HepG2 (cell line): ENCODE data around the gene PCSK7. TPM values are rescaled to one million over a fixed set of nuclear protein-coding genes. Genes with fewer than 3 reads are reported as not detected.
A peak's percentile ranks its signal among the peaks of the same experiment; 100 is the strongest.

Experiments used
- ATAC-seq: fragments of 200-7000 bp; cut with Tn5 transposase; 3 replicates; pipeline ENCODE4 v1.9.1; 2020; ENCODE audit warnings: mild to moderate bottlenecking, moderate library complexity
- BruUV-seq: library from RNA; stranded (reverse); fragments of 400-500 nt; replicated peaks from 2 replicates; lab custom pipeline; 2021; lab: Mats Ljungman, UMichigan
- CTCF ChIA-PET: fragments of 300-600 bp; formaldehyde crosslinking; extraction: SDS; loops from one replicate; lab custom pipeline; 2021; ENCODE audit warnings: low total read pairs, inconsistent platforms, low intra/inter-chr PET ratio; lab: Yijun Ruan, JAX
- POLR2A ChIA-PET: fragments of 350-600 bp; sonication (Branson Sonifier 250); formaldehyde crosslinking; loops from one replicate; lab custom pipeline; 2020; ENCODE audit warnings: antibody characterized with exemption, inconsistent platforms; lab: Yijun Ruan, JAX
- DNase-seq: peaks from one replicate; pipeline ENCODE4 v3.0.0-alpha.2; 2015; ENCODE audit warnings: low spot score
- FAIRE-seq: peaks from 3 replicates; lab custom pipeline; 2011; peaks lifted over from hg19 to GRCh38; lab: Jason Lieb, UNC
- H2AFZ ChIP-seq: one replicate; pipeline ENCODE4 v1.6.1; 2011; ENCODE audit warnings: low read length, inconsistent platforms
- H3K27ac ChIP-seq: fragments of 300-600 bp; 3 replicates; pipeline ENCODE4 v1.8.0; 2011; ENCODE audit warnings: mixed run types, mild to moderate bottlenecking, mixed read lengths, low read length, inconsistent platforms; ENCODE audit not compliant: insufficient read depth; ENCODE audit errors: extremely low read length
- H3K27me3 ChIP-seq, 2 experiments: fragments of 200-600 bp in 1 of 2; 2 replicates in 1 of 2; 3 replicates in 1 of 2; pipeline versions ENCODE4 v1.6.0 to v1.8.0; 2011; ENCODE audit warnings: low read length in 2 of 2, mild to moderate bottlenecking in 2 of 2, moderate library complexity in 2 of 2, inconsistent platforms in 1 of 2; ENCODE audit not compliant: insufficient read depth in 2 of 2, control insufficient read depth in 1 of 2
- H3K36me3 ChIP-seq, 2 experiments: fragments of 200-600 bp in 1 of 2; replicated peaks in 1 of 2; 2 replicates in 1 of 2; 3 replicates in 1 of 2; pipeline versions ENCODE4 v1.5.1 to v1.8.0; 2011; ENCODE audit warnings: low read length in 2 of 2, inconsistent platforms in 1 of 2; ENCODE audit not compliant: insufficient read depth in 2 of 2, control insufficient read depth in 1 of 2
- H3K4me1 ChIP-seq: 2 replicates; pipeline ENCODE4 v1.5.1; 2012; ENCODE audit warnings: low read length, inconsistent platforms; ENCODE audit not compliant: insufficient read depth
- H3K4me2 ChIP-seq: 2 replicates; pipeline ENCODE4 v1.6.0; 2011; ENCODE audit warnings: low read depth, low read length, inconsistent platforms
- H3K4me3 ChIP-seq, 3 experiments: fragments of 200-600 bp in 1 of 3; sonication (generic), shearing (Covaris generic) in 1 of 3; replicated peaks in 1 of 3; 2 replicates each; pipeline ENCODE4 v1.5.1; 2011 to 2016; ENCODE audit warnings: low read length in 3 of 3, inconsistent platforms in 2 of 3, low read depth in 2 of 3, mild to moderate bottlenecking in 2 of 3, control low read depth in 1 of 3, mixed read lengths in 1 of 3; ENCODE audit not compliant: insufficient read depth in 1 of 3
- H3K79me2 ChIP-seq: one replicate; pipeline ENCODE4 v1.6.1; 2011; ENCODE audit warnings: low read length, inconsistent platforms; ENCODE audit not compliant: insufficient read depth
- H3K9ac ChIP-seq: 2 replicates; pipeline ENCODE4 v1.6.0; 2011; ENCODE audit warnings: mild to moderate bottlenecking, low read depth, low read length, inconsistent platforms; ENCODE audit not compliant: insufficient read depth
- H3K9me3 ChIP-seq: 2 replicates; pipeline ENCODE4 v1.5.1; 2012; ENCODE audit warnings: mild to moderate bottlenecking, low read length
- H4K20me1 ChIP-seq: 2 replicates; pipeline ENCODE4 v1.6.0; 2011; ENCODE audit warnings: inconsistent platforms, mild to moderate bottlenecking, low read length, moderate library complexity; ENCODE audit not compliant: insufficient read depth
- FOXP1 ChIP-seq, 2 experiments: fragments of 450-650 bp in 1 of 2; IDR thresholded peaks; 2 replicates each; pipeline ENCODE4 v1.6.1; 2017 to 2018; ENCODE audit warnings: antibody characterized with exemption in 1 of 2
- ZFP41 ChIP-seq: sonication (generic); formaldehyde crosslinking; IDR thresholded peaks from 2 replicates; pipeline ENCODE4 v1.4.0; 2020; ENCODE audit warnings: mild to moderate bottlenecking, missing genetic modification reagents, borderline replicate concordance
- ZNF20 ChIP-seq: sonication (generic); formaldehyde crosslinking; IDR thresholded peaks from 2 replicates; pipeline ENCODE4 v1.4.0; 2020; ENCODE audit warnings: mild to moderate bottlenecking, moderate library complexity, missing genetic modification reagents
- WGBS: methylation state at CpG from one replicate; pipeline ENCODE4 v1.1.6; 2017; ENCODE audit warnings: low lambda C conversion rate; 5-methylcytosine and 5-hydroxymethylcytosine counted together
- in situ Hi-C: cut with HindIII; loops from 2 replicates; pipeline ENCODE4 v1.10.0; 2017; ENCODE audit warnings: low pct_unique_long_range_greater_than_20kb; ENCODE audit not compliant: extremely low pct_ligation_motif_present
- intact Hi-C: fragments of 100-400 bp; cut with micrococcal nuclease; formaldehyde crosslinking; loops from one replicate; pipeline ENCODE4 v1.10.0; 2022; ENCODE audit not compliant: unreplicated experiment
- polyA plus RNA-seq, 8 experiments: library from polyadenylated mRNA; depleted of rRNA in 3 of 8; stranded (reverse) in 7 of 8; unstranded in 1 of 8; fragments of >200 nt; fragmentation: Illumina TruSeq in 4 of 8; extraction: Trizol in 4 of 8; gene quantifications; 2 replicates each; pipeline versions ENCODE4 v1.2.1 to v1.2.3, GENCODE V29; 2011 to 2016; ENCODE audit warnings: low read depth in 4 of 8, missing spikeins in 1 of 8, mixed read lengths in 1 of 8; ENCODE audit not compliant: insufficient read depth in 1 of 8
- total RNA-seq, 5 experiments: library from RNA; depleted of rRNA; stranded (reverse); fragments of >200 nt; fragmentation: Illumina TruSeq; extraction: Trizol; gene quantifications; 2 replicates each; pipeline ENCODE4 v1.2.3, GENCODE V29; 2016; ENCODE audit warnings: low read depth in 1 of 5
- TF ChIP-seq, protein P1 (sequence below): sonication (generic); formaldehyde crosslinking; IDR thresholded peaks from 2 replicates; pipeline ENCODE4 v1.4.0; 2020; ENCODE audit warnings: missing genetic modification reagents, mild to moderate bottlenecking, borderline replicate concordance

The PCSK7 gene
- total and polyA plus RNA-seq, 2 of the 13 experiments (the other 11 are each of a cell fraction or from before 2014, with no cell fraction given), result 13.4 to 13.8 TPM

DNA sequence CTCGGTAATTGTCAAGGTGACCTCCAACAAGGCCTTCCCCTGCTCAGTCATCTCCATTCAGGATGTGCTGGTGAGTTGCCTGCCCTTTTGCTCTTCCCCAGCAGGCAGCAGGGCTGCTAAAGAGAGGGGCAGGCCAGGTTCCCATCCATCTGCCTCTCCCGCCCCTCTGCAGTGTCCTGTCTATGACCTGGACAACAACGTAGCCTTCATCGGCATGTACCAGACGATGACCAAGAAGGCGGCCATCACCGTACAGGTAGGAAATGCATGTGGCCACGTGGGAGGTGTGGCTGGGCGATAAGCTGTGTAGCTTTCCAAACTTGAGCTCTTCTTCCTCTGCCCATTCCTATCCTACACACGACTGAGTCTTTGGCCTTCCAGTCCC is 49.3 kb downstream of the PCSK7 start (continued):
- TF ChIP-seq ZFP41, result no peak

- H4K20me1 ChIP-seq, result no peaks in the 10 kb centered on the region; the same call in 1 of the 2 replicates
- DNase-seq (no peak), FAIRE-seq (no peak), ATAC-seq (no peak)
- CTCF ChIA-PET, result interaction anchor here (1.3 to 1.9 kb wide), 3 partner anchors 45 to 50 kb away, joined by 3 to 32 read pairs (median 7); partner anchors contain the start of genes PCSK7 and RNF214
- peaks cover 41% of the 10 kb centered on the region for H3K4me1 ChIP-seq
- H3K27me3 ChIP-seq, result no peaks in the 10 kb centered on the region; a peak in 1 of 5 replicates
- H2AFZ ChIP-seq, result no peak overlapping the region
- WGBS, result 97% methylated on average over 13 of the region's 22 CpGs
- BruUV-seq, result no TSS peak
- TF ChIP-seq FOXP1 (IDR thresholded peaks at IDR 0.05) (no peak), FOXP1 (CRISPR knock-in tag; IDR thresholded peaks at IDR 0.05) (no peak), ZNF20 (CRISPR knock-in tag) (no peak)
- TF ChIP-seq, protein P1, sequence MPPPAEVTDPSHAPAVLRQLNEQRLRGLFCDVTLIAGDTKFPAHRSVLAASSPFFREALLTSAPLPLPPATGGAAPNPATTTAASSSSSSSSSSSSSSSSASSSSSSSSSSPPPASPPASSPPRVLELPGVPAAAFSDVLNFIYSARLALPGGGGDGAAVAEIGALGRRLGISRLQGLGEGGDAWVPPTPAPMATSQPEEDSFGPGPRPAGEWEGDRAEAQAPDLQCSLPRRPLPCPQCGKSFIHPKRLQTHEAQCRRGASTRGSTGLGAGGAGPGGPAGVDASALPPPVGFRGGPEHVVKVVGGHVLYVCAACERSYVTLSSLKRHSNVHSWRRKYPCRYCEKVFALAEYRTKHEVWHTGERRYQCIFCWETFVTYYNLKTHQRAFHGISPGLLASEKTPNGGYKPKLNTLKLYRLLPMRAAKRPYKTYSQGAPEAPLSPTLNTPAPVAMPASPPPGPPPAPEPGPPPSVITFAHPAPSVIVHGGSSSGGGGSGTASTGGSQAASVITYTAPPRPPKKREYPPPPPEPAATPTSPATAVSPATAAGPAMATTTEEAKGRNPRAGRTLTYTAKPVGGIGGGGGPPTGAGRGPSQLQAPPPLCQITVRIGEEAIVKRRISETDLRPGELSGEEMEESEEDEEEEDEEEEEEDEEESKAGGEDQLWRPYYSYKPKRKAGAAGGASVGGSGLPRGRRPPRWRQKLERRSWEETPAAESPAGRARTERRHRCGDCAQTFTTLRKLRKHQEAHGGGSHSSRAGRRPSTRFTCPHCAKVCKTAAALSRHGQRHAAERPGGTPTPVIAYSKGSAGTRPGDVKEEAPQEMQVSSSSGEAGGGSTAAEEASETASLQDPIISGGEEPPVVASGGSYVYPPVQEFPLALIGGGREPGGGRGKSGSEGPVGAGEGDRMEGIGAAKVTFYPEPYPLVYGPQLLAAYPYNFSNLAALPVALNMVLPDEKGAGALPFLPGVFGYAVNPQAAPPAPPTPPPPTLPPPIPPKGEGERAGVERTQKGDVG (CRISPR knock-in tag), result 0 out of 2 replicates have a peak, but pooled peaks have one; percentile 8
- no peak overlapping the region for H3K27ac ChIP-seq
- in situ Hi-C loops, result loop anchor here (5.0 kb wide), 1 partner anchor 40 kb away; no protein-coding TSS in a partner anchor
- peaks cover 6% of the 10 kb centered on the region for H3K79me2 ChIP-seq
- H3K4me2 ChIP-seq, result no peak overlapping the region; the same call in 1 of the 2 replicates
- H3K36me3 ChIP-seq, result peaks cover 3 to 12% of the 10 kb centered on the region in 2 experiments; a peak in 4 of 5 replicates
- H3K9ac ChIP-seq, result no peak overlapping the region
- POLR2A ChIA-PET, result interaction anchor here (1.5 kb wide), 1 partner anchor 37 kb away, joined by 5 read pairs; the partner anchor contains the start of gene PAFAH1B2
- intact Hi-C loops, result loop anchor here (1.0 kb wide), 1 partner anchor 44 kb away; no protein-coding TSS in a partner anchor
- no peaks in the 10 kb centered on the region for H3K9me3 ChIP-seq
- no peak overlapping the region for H3K4me3 ChIP-seq
Measured at GRCh38 chr11:117181586-117182550, 50.0 kb downstream of the PCSK7 start.
